Ovary (tissue), 3 donors: ENCODE measurements around the gene MRPL48.

Experiments used
- EP300 ChIP-seq: sonication (generic); formaldehyde crosslinking; IDR thresholded peaks from one replicate; pipeline ENCODE4 v1.6.1; 2017; ENCODE audit warnings: antibody characterized with exemption
- POLR2A ChIP-seq: fragments of 450-650 bp; IDR thresholded peaks from one replicate; pipeline ENCODE4 v1.6.1; 2017; ENCODE audit warnings: antibody characterized with exemption, mild to moderate bottlenecking, moderate library complexity
- TF ChIP-seq, protein P1 (sequence below), 3 donors: fragments of 450-650 bp in 2 of 3; fragments of 200-600 bp in 1 of 3; IDR thresholded peaks; one replicate each; pipeline versions ENCODE4 v1.5.1 to v1.8.0; 2016 to 2022; ENCODE audit warnings: antibody characterized with exemption in 3 of 3, mild to moderate bottlenecking in 1 of 3
- donor health status: DM: no; HTN: no; CAD: no.

DNA sequence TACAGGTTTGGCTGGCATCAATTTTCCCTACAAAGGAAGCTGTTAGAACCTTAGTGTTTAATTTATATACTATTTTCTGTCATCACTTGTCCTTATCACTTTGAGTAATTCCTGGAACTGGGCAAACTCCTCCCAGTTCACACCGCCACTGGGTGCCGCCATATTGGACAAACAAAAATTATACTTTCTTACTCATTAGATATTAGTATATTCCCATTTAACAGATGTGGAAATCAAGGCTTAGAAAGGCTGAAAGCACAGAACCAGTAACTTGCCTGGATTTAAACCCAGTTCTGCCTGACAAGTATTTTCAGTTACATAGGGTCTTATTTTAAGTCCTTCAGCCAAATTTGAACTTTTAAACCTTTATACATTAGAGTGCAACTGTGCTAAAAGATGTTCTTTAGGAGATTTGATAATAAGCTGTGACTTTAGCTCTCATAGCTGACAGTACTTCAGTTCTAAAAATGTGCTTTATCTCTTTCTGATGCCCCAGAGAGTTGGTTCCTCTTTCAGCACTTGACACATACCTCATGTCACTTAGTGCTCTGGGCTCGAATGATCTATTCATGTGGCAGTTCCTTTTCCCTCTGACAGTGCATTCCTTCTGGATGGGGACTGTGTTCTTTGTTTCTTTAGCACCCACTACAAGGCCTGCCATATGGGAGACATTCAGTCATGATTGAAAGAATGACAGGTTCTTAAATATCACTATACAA lies 63.5 kb downstream of the MRPL48 start:
- TF ChIP-seq, protein P1, sequence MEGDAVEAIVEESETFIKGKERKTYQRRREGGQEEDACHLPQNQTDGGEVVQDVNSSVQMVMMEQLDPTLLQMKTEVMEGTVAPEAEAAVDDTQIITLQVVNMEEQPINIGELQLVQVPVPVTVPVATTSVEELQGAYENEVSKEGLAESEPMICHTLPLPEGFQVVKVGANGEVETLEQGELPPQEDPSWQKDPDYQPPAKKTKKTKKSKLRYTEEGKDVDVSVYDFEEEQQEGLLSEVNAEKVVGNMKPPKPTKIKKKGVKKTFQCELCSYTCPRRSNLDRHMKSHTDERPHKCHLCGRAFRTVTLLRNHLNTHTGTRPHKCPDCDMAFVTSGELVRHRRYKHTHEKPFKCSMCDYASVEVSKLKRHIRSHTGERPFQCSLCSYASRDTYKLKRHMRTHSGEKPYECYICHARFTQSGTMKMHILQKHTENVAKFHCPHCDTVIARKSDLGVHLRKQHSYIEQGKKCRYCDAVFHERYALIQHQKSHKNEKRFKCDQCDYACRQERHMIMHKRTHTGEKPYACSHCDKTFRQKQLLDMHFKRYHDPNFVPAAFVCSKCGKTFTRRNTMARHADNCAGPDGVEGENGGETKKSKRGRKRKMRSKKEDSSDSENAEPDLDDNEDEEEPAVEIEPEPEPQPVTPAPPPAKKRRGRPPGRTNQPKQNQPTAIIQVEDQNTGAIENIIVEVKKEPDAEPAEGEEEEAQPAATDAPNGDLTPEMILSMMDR (IDR thresholded peaks at IDR 0.05): no peak
- TF ChIP-seq EP300 (no peak), POLR2A (no peak)
